DOHH2 (cell line): Measurements from ENCODE around the gene C12orf42.

ENCODE experiments used
- H3F3A ChIP-seq: fragments of 200-600 bp; sonication (generic), shearing (Covaris generic); 2 replicates; pipeline ENCODE4 v1.6.0; 2016; ENCODE audit warnings: antibody characterized with exemption, mild to moderate bottlenecking; ENCODE audit not compliant: control insufficient read depth, insufficient read depth
- H3K27ac ChIP-seq: fragments of 200-600 bp; sonication (generic); 2 replicates; pipeline ENCODE4 v1.5.1; 2014; ENCODE audit warnings: low read depth, mild to moderate bottlenecking, low read length, moderate library complexity
- H3K27me3 ChIP-seq: fragments of 200-600 bp; sonication (generic); 2 replicates; pipeline ENCODE4 v1.6.1; 2014; ENCODE audit warnings: mild to moderate bottlenecking, low read length, mixed read lengths; ENCODE audit not compliant: control insufficient read depth
- H3K36me3 ChIP-seq: fragments of 200-600 bp; sonication (generic); 2 replicates; pipeline ENCODE4 v1.6.1; 2014; ENCODE audit warnings: mild to moderate bottlenecking, low read length, moderate library complexity, mixed read lengths; ENCODE audit not compliant: control insufficient read depth
- H3K4me1 ChIP-seq: fragments of 200-600 bp; sonication (generic); 2 replicates; pipeline ENCODE4 v1.6.1; 2014; ENCODE audit warnings: mild to moderate bottlenecking, low read length, mixed read lengths; ENCODE audit not compliant: control insufficient read depth
- H3K4me2 ChIP-seq: fragments of 200-600 bp; sonication (generic); 2 replicates; pipeline ENCODE4 v1.6.0; 2014; ENCODE audit warnings: mild to moderate bottlenecking, low read length, moderate library complexity
- H3K4me3 ChIP-seq: fragments of 200-600 bp; sonication (generic); 2 replicates; pipeline ENCODE4 v1.5.1; 2014; ENCODE audit warnings: mild to moderate bottlenecking, low read length, mixed read lengths
- H3K79me2 ChIP-seq: fragments of 200-600 bp; sonication (generic); 2 replicates; pipeline ENCODE4 v1.6.1; 2014; ENCODE audit warnings: mild to moderate bottlenecking, low read length, mixed read lengths; ENCODE audit not compliant: control insufficient read depth
- H3K9me2 ChIP-seq: fragments of 200-600 bp; sonication (generic); replicated peaks from 2 replicates; pipeline ENCODE4 v1.6.1; 2014; ENCODE audit warnings: mild to moderate bottlenecking, low read length, mixed read lengths; ENCODE audit not compliant: control insufficient read depth
- H3K9me3 ChIP-seq: fragments of 200-600 bp; sonication (generic); 2 replicates; pipeline ENCODE4 v1.6.1; 2014; ENCODE audit warnings: antibody characterized with exemption, low read length, mixed read lengths; ENCODE audit not compliant: control insufficient read depth, insufficient read depth
- H4K20me1 ChIP-seq: fragments of 200-600 bp; sonication (generic); 2 replicates; pipeline ENCODE4 v1.6.0; 2014; ENCODE audit warnings: low read depth, mild to moderate bottlenecking, antibody characterized with exemption, low read length, moderate library complexity; ENCODE audit not compliant: control insufficient read depth, insufficient read depth
- CTCF ChIP-seq: fragments of 200-600 bp; sonication (generic); IDR thresholded peaks from one replicate; pipeline ENCODE4 v1.5.1; 2014; ENCODE audit warnings: antibody characterized with exemption, mild to moderate bottlenecking, low read depth, low read length; ENCODE audit not compliant: poor library complexity, severe bottlenecking
- EZH2phosphoT487 ChIP-seq: fragments of 200-600 bp; sonication (generic); IDR thresholded peaks from 2 replicates; pipeline ENCODE4 v1.6.1; 2017; ENCODE audit warnings: borderline replicate concordance, mild to moderate bottlenecking, antibody characterized with exemption, low read length, moderate library complexity, mixed read lengths

The C12orf42 gene

GRCh38 chr12:103373088-103373523, 122.7 kb downstream of the C12orf42 start:
- Histone ChIP-seq H3F3A (no peaks in the 10 kb centered on the region), H3K4me1 (no peaks in the 10 kb centered on the region), H3K79me2 (no peaks in the 10 kb centered on the region), H3K4me2 (no peak overlapping the region), H3K27ac (no peak overlapping the region), H3K36me3 (no peaks in the 10 kb centered on the region), H3K9me2 (no peaks in the 10 kb centered on the region), H3K9me3 (no peaks in the 10 kb centered on the region), H3K27me3 (no peaks in the 10 kb centered on the region), H3K4me3 (no peak overlapping the region), H4K20me1 (no peaks in the 10 kb centered on the region)
- TF ChIP-seq CTCF (no peak), EZH2phosphoT487 (no peak)

- no peaks in the 10 kb centered on the region for H3F3A ChIP-seq
- H3K36me3 ChIP-seq, result no peaks in the 10 kb centered on the region
- no peak overlapping the region for H3K4me2 ChIP-seq
- no peaks in the 10 kb centered on the region for H4K20me1 ChIP-seq
- H3K4me1 ChIP-seq, result no peaks in the 10 kb centered on the region
- no peaks in the 10 kb centered on the region for H3K27me3 ChIP-seq
- no peak overlapping the region for H3K4me3 ChIP-seq
- H3K9me3 ChIP-seq, result no peaks in the 10 kb centered on the region
- no peak for TF ChIP-seq CTCF
- no peak for TF ChIP-seq EZH2phosphoT487
- no peaks in the 10 kb centered on the region for H3K79me2 ChIP-seq
- no peak overlapping the region for H3K27ac ChIP-seq
- H3K9me2 ChIP-seq, result no peaks in the 10 kb centered on the region
Measured at GRCh38 chr12:103369929-103370328, 125.8 kb downstream of the C12orf42 start.

GRCh38 chr12:103368167-103368566, 127.6 kb downstream of the C12orf42 start:
- Histone ChIP-seq H3K27ac (no peak overlapping the region), H4K20me1 (no peaks in the 10 kb centered on the region), H3K27me3 (no peaks in the 10 kb centered on the region), H3K4me2 (no peak overlapping the region), H3K4me1 (no peaks in the 10 kb centered on the region), H3K79me2 (no peaks in the 10 kb centered on the region), H3K9me2 (no peaks in the 10 kb centered on the region), H3F3A (no peaks in the 10 kb centered on the region), H3K9me3 (no peaks in the 10 kb centered on the region), H3K4me3 (no peak overlapping the region), H3K36me3 (no peaks in the 10 kb centered on the region)
- TF ChIP-seq CTCF, result no peak
- no peak for TF ChIP-seq EZH2phosphoT487

- Histone ChIP-seq H3K4me2 (no peak overlapping the region), H3K79me2 (no peaks in the 10 kb centered on the region), H4K20me1 (no peaks in the 10 kb centered on the region), H3K9me3 (no peaks in the 10 kb centered on the region), H3K4me3 (no peak overlapping the region), H3K36me3 (no peaks in the 10 kb centered on the region), H3K9me2 (no peaks in the 10 kb centered on the region), H3K4me1 (no peaks in the 10 kb centered on the region), H3F3A (no peaks in the 10 kb centered on the region), H3K27me3 (no peaks in the 10 kb centered on the region), H3K27ac (no peak overlapping the region)
- TF ChIP-seq CTCF (no peak), EZH2phosphoT487 (no peak)
Measured at GRCh38 chr12:103354403-103354802, 141.4 kb downstream of the C12orf42 start.
